Lung (tissue), 12 donors: ENCODE measurements around the gene DIS3. TPM values are rescaled to one million over a fixed set of nuclear protein-coding genes. Genes with fewer than 3 reads are reported as not detected.

Source experiments
- ATAC-seq: fragments of 200-7000 bp; cut with Tn5 transposase; one replicate; pipeline ENCODE4 v1.9.1; 2020; ENCODE audit warnings: moderate number of reproducible peaks; ENCODE audit not compliant: insufficient read depth, low FRiP score
- DNase-seq, 3 donors: peaks; one replicate each; pipeline ENCODE4 v3.0.0-alpha.2; 2013 to 2017
- H3K27ac ChIP-seq, 2 donors: one replicate each; pipeline ENCODE4 v1.5.1; 2013; ENCODE audit warnings: mild to moderate bottlenecking in 2 of 2, moderate library complexity in 2 of 2, control low read depth in 1 of 2, inconsistent platforms in 1 of 2, low read depth in 1 of 2, low read length in 1 of 2
- H3K27me3 ChIP-seq, 3 donors: one replicate each; pipeline ENCODE4 v1.5.1; 2013; ENCODE audit warnings: low read length in 2 of 3; ENCODE audit not compliant: control insufficient read depth in 3 of 3, insufficient read depth in 3 of 3
- H3K36me3 ChIP-seq, 4 donors: one replicate each; pipeline ENCODE4 v1.5.1; 2013; ENCODE audit warnings: low read length in 4 of 4, mild to moderate bottlenecking in 1 of 4, moderate library complexity in 1 of 4; ENCODE audit not compliant: control insufficient read depth in 4 of 4, insufficient read depth in 4 of 4
- H3K4me1 ChIP-seq, 5 donors: one replicate each; pipeline ENCODE4 v1.5.1; 2013; ENCODE audit warnings: low read length in 5 of 5, mild to moderate bottlenecking in 2 of 5, moderate library complexity in 1 of 5; ENCODE audit not compliant: control insufficient read depth in 5 of 5, insufficient read depth in 5 of 5
- H3K4me3 ChIP-seq: one replicate; pipeline ENCODE4 v1.5.1; 2013; ENCODE audit warnings: mild to moderate bottlenecking, control low read depth, moderate library complexity
- H3K9ac ChIP-seq, 2 donors: one replicate each; pipeline ENCODE4 v1.5.1; 2013; ENCODE audit warnings: low read length in 2 of 2, control low read depth in 1 of 2; ENCODE audit not compliant: insufficient read depth in 1 of 2
- H3K9me3 ChIP-seq, 4 donors: one replicate each; pipeline ENCODE4 v1.5.1; 2013; ENCODE audit warnings: low read length in 3 of 4, mild to moderate bottlenecking in 1 of 4, moderate library complexity in 1 of 4; ENCODE audit not compliant: control insufficient read depth in 4 of 4, insufficient read depth in 3 of 4
- CTCF ChIP-seq: IDR thresholded peaks from 2 replicates; pipeline ENCODE4 v1.5.1; 2012; ENCODE audit warnings: mild to moderate bottlenecking; ENCODE audit errors: control extremely low read depth, extremely low read depth
- WGBS, 2 donors: extraction: QIAGEN DNeasy Blood & Tissue Kit; methylation state at CpG; one replicate each; pipeline ENCODE4 v1.1.7; 2013; 5-methylcytosine and 5-hydroxymethylcytosine counted together
- polyA plus RNA-seq, 2 donors: library from polyadenylated mRNA; stranded (reverse); fragments of 200-250 nt; gene quantifications; one replicate each; pipeline ENCODE4 v1.2.1, GENCODE V29; 2013
- total RNA-seq, 2 donors: library from RNA; depleted of rRNA in 1 of 2; stranded (reverse); fragments of >200 nt in 1 of 2; gene quantifications; one replicate each; pipeline ENCODE4 v1.2.1, GENCODE V29; 2014 to 2021
- donor health status: control.
- donor health status: control.
- donor health status: Bipolar disorder and iron deficiency.
- donor health status: healthy.
- donor health status: DM: yes; HTN: yes; CAD: no.

DIS3 gene
- total and polyA plus RNA-seq, 4 donors, result 11.2 to 40.4 (median 22.2) TPM

DNA sequence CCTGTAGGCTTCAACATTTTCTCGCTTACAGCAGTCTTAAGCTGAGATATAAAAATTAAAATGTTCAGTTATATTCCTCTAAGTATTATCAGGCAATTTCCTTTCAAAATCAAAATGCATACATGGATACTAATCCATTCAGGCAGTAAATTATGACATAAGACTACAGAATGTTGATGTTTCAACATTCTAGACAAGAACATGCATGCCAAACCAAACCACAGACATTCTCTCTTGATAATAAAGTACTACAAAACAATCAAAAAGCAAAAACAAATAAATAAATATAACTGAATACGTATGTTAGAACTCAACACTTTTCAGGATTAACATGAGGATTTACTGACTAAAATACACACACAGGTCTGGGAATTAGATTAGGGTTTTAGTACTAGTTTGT is 7.7 kb downstream of the DIS3 start:
- H3K4me3 ChIP-seq, result no peak overlapping the region
- WGBS, 2 donors, result 88 to 93% methylated on average over 2 of the region's 2 CpGs

GRCh38 chr13:72763411-72763810 is 18.3 kb downstream of the DIS3 start:
- Histone ChIP-seq H3K4me3 (no peak overlapping the region), H3K9ac (no peak overlapping the region), H3K4me1 (no peaks in the 10 kb centered on the region), H3K36me3 (peaks cover 13 to 75% (median 39%) of the 10 kb centered on the region in 4 donors), H3K27me3 (no peaks in the 10 kb centered on the region), H3K27ac (no peak overlapping the region), H3K9me3 (no peaks in the 10 kb centered on the region)
- TF ChIP-seq CTCF, result no peak
- ATAC-seq (no peak), DNase-seq (peak in 1 of 3 donors; percentile 12)
- WGBS, 2 donors, result 63 to 73% methylated on average over 2 of the region's 2 CpGs

More for the DNA sequence above, 7.7 kb downstream of the DIS3 start:
- Histone ChIP-seq H3K27me3 (no peaks in the 10 kb centered on the region), H3K4me1 (peaks cover 0 to 1% (median 0%) of the 10 kb centered on the region in 5 donors), H3K9me3 (no peaks in the 10 kb centered on the region), H3K36me3 (peaks cover 11 to 71% (median 37%) of the 10 kb centered on the region in 4 donors), H3K9ac (no peak overlapping the region), H3K27ac (no peak overlapping the region)
- DNase-seq (no peak), ATAC-seq (no peak)
- no peak for TF ChIP-seq CTCF

GRCh38 chr13:72760189-72760588 is 21.5 kb downstream of the DIS3 start:
- Histone ChIP-seq H3K9me3 (no peaks in the 10 kb centered on the region), H3K4me1 (no peaks in the 10 kb centered on the region), H3K36me3 (peaks cover 13 to 66% (median 38%) of the 10 kb centered on the region in 4 donors), H3K9ac (no peak overlapping the region), H3K4me3 (no peak overlapping the region), H3K27ac (no peak overlapping the region), H3K27me3 (no peaks in the 10 kb centered on the region)
- WGBS, 2 donors, result 85% methylated on average over 3 of the region's 3 CpGs
- DNase-seq (no peak), ATAC-seq (no peak)
- no peak for TF ChIP-seq CTCF
